AG04450 (cell line): ENCODE results near the gene PTGR2. TPM values are rescaled to one million over a fixed set of nuclear protein-coding genes. Genes with fewer than 3 reads are reported as not detected.
A peak's percentile ranks its signal among the peaks of the same experiment; 100 is the strongest.
"Not testable (repeated sequence)": the region's sequence is repeated elsewhere in the genome, so short reads cannot be mapped to it uniquely, and the experiment has no call there.

Source experiments
- CTCF ChIA-PET: fragments of 300-600, 350-600 bp; formaldehyde crosslinking; extraction: SDS; loops from one replicate; lab custom pipeline; 2022; ENCODE audit warnings: antibody characterized with exemption, inconsistent platforms; lab: Charles Lee
- POLR2A ChIA-PET: fragments of 350-600 bp; formaldehyde crosslinking; extraction: SDS; loops from one replicate; lab custom pipeline; 2021; ENCODE audit warnings: antibody characterized with exemption, inconsistent platforms; lab: Yijun Ruan, JAX
- DNase-seq: peaks from one replicate; pipeline ENCODE4 v3.0.0-alpha.2; 2011; ENCODE audit warnings: low read depth, low spot score
- H3K27ac ChIP-seq: one replicate; pipeline ENCODE4 v1.5.1; 2012; ENCODE audit warnings: low read depth, low read length, control low read depth
- H3K27me3 ChIP-seq: one replicate; pipeline ENCODE4 v1.6.0; 2012; ENCODE audit warnings: low read length; ENCODE audit not compliant: control insufficient read depth, insufficient read depth
- H3K4me3 ChIP-seq: 2 replicates; pipeline ENCODE4 v1.5.1; 2011; ENCODE audit warnings: mild to moderate bottlenecking, low read depth, low read length, control low read depth
- H3K9me3 ChIP-seq: 2 replicates; pipeline ENCODE4 v1.5.1; 2012; ENCODE audit warnings: low read length; ENCODE audit not compliant: control insufficient read depth, insufficient read depth
- polyA plus RNA-seq: library from polyadenylated mRNA; depleted of rRNA; stranded (reverse); fragments of >200 nt; gene quantifications from 2 replicates; pipeline ENCODE4 v1.2.3, GENCODE V29; 2011
- TF ChIP-seq, protein P1 (sequence below): IDR thresholded peaks from 2 replicates; pipeline ENCODE4 v1.5.1; 2011; ENCODE audit warnings: low read depth, low read length, control low read depth, inconsistent platforms

Gene PTGR2
- polyA plus RNA-seq, 1 experiment = 6.9 TPM

DNA sequence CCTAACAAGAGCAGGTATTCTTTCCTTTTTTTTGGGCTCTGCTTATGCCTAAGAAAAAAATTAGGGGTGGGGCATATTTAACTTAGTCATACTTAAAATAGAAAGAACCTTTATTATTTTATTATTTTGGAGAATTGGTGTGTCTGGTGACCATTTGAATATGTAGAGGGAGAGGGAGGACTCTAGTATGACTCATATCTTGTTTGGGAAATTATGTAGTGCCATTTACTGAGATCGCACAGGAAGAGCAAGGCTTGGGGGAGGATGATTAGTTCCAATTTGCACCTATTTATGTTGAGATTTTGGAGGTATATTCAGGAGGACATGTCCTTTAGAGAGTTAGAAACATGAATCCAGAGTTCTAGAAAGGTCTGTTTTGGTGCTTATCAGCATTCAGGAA is 44.9 kb downstream of the PTGR2 start:
- CTCF ChIA-PET = no interaction called here

DNA sequence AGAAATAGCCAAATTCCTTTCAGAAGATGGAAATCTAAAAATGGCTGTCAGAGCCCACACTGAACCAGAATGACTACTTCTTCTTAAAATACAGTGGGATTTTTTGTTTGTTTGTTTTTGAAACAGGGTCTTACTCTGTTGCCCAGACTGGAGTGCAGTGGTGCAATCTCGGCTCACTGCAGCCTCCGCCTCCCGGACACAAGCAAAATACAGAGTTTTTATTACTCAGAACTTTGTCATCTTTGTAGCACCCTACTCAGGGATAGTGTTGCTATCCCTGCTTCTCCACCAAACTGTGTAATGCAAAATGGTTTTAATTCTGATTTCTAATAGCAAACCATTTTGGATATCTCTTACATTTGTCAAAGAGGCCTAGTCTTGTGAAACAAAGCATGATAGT is 51.4 kb downstream of the PTGR2 start:
- no peak for DNase-seq
- ChIA-PET POLR2A (no interaction called here), CTCF (no interaction called here)
- no peaks in the 10 kb centered on the region for H3K9me3 ChIP-seq
- no peak overlapping the region for H3K4me3 ChIP-seq
- H3K27ac ChIP-seq = peak overlapping the region; percentile 21
- no peaks in the 10 kb centered on the region for H3K27me3 ChIP-seq
- TF ChIP-seq, protein P1, sequence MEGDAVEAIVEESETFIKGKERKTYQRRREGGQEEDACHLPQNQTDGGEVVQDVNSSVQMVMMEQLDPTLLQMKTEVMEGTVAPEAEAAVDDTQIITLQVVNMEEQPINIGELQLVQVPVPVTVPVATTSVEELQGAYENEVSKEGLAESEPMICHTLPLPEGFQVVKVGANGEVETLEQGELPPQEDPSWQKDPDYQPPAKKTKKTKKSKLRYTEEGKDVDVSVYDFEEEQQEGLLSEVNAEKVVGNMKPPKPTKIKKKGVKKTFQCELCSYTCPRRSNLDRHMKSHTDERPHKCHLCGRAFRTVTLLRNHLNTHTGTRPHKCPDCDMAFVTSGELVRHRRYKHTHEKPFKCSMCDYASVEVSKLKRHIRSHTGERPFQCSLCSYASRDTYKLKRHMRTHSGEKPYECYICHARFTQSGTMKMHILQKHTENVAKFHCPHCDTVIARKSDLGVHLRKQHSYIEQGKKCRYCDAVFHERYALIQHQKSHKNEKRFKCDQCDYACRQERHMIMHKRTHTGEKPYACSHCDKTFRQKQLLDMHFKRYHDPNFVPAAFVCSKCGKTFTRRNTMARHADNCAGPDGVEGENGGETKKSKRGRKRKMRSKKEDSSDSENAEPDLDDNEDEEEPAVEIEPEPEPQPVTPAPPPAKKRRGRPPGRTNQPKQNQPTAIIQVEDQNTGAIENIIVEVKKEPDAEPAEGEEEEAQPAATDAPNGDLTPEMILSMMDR = no peak

More for the DNA sequence above, 44.9 kb downstream of the PTGR2 start:
- Histone ChIP-seq H3K4me3 (no peak overlapping the region), H3K27ac (no peak overlapping the region), H3K27me3 (no peaks in the 10 kb centered on the region), H3K9me3 (no peaks in the 10 kb centered on the region)
- TF ChIP-seq, protein P1 = no peak
- POLR2A ChIA-PET = no interaction called here
- DNase-seq = no peak

DNA sequence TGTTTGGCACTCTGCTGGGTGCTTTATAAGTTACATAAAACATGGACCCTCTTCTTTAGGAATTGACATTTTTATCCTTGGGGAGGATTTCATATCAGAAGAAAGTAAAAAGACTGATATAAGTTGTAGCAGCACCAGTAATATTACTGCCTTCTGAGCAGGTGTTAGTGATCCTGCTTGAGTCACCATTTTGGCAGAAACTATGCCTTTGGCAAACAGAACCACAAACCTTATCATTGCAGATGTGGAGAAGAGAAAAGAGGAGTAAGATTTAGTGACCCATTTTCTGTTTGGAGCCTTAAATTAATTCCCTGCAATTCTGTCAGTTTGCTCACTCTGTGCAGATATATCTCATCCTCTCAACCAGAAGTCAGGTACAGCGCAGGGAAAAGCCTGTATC is 58.0 kb downstream of the PTGR2 start:
- H3K27me3 ChIP-seq = no peaks in the 10 kb centered on the region
- peaks cover 5% of the 10 kb centered on the region; the same call in 1 of the 2 replicates for H3K9me3 ChIP-seq
- TF ChIP-seq, protein P1 = no peak
- DNase-seq = no peak
- H3K27ac ChIP-seq = no peak overlapping the region
- no peak overlapping the region for H3K4me3 ChIP-seq
- ChIA-PET CTCF (no interaction called here), POLR2A (no interaction called here)

DNA sequence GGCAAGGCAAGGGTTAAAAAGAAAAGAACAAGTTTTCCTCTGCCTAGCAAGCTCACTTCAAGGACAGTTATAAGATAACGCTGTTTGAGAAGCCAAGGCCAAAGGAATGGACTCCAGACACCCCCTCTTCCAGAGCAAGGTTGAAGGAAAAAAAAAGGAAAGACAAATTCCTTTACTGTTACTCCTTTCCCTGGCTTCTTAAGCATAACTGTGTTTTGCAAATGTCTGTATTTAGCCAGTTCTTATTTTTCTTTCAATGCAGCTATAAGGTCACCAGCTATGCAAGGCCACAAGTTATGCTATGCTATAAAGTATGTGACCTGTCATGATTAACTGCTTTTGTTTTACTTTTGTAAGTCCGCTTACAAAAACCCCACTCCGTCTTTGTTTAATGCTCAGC is 61.6 kb downstream of the PTGR2 start:
- no peak for DNase-seq
- Histone ChIP-seq H3K4me3 (no peak overlapping the region), H3K9me3 (peaks cover 5% of the 10 kb centered on the region; the same call in 1 of the 2 replicates), H3K27me3 (no peaks in the 10 kb centered on the region), H3K27ac (peak overlapping the region; percentile 31)
- POLR2A ChIA-PET = interaction anchor here (0.7 kb wide), 1 partner anchor 42 kb away, joined by 3 read pairs; no protein-coding TSS in a partner anchor
- CTCF ChIA-PET = interaction anchor here (0.8 kb wide), 1 partner anchor 135 kb away, joined by 3 read pairs; no protein-coding TSS in a partner anchor
- TF ChIP-seq, protein P1 = no peak

DNA sequence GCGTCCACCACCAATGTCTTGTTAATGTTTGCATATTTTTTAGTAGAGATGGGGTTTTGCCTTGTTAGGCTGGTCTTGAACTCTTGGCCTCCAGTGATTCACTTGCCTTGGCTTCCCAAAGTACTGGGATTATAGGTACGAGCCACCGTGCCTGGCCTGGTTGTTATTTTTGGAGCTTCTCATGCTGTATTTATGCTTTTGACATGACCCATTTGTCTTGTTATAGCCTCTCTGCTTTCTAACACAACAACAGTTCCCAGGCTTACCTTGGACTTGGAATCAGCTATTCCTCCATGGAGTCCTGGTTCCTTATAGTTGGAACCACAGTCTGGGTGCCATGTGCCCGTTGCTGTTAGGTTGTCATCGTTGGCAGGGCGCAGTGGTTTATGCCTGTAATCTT is 64.7 kb downstream of the PTGR2 start:
- TF ChIP-seq, protein P1 = no peak
- no peak for DNase-seq
- Histone ChIP-seq H3K4me3 (no peak overlapping the region), H3K27ac (no peak overlapping the region), H3K27me3 (no peaks in the 10 kb centered on the region), H3K9me3 (peaks cover 5% of the 10 kb centered on the region; the same call in 1 of the 2 replicates)
- ChIA-PET POLR2A (no interaction called here), CTCF (no interaction called here)

DNA sequence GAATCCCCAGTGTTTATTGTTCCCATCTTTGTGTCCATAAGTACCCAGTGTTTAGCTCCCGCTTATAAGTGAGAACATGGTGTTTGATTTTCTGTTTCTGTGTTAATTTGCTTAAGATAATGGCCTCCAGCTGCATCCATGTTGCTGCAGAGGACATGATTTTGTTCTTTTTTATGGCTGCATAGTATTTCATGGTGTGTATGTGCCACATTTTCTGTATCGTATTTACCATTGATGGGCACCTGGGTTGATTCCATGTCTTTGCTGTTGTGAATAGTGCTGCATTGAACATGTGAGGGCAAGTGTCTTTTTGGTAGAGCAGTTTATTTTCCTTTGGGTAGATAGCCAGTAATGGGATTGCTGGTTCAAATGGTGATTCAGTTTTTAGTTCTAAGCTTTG is 67.8 kb downstream of the PTGR2 start:
- POLR2A ChIA-PET, H3K27ac ChIP-seq, H3K9me3 ChIP-seq, DNase-seq, H3K27me3 ChIP-seq, CTCF ChIA-PET, H3K4me3 ChIP-seq: not testable (repeated sequence)
